ENCODE data around the gene ZNF32. TPM values are rescaled to one million over a fixed set of nuclear protein-coding genes. Genes with fewer than 3 reads are reported as not detected.

Gene ZNF32
- total RNA-seq, 1 experiment from 2014 or later: 17.8 TPM

DNA sequence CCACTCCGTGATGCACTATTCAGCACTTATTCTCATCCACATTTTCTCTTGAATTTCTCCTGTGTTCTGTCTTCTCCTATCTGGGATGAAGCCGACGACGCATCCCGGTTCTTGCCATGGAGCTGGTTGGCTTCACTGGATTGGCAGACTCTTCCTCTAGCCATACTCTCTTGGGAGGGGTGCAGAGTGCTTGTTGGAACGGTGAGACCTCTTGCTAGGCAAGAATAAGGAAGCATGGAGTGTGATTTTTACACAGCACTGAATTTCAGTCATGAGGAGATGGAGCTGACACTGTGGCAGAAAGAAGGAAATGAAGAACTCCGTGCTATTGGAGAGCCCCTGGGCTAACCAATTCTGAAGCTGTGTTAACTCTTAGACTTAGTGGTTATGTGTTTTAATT lies 28.2 kb upstream of the ZNF32 start:
- H3K9me3 Mint-ChIP-seq (ENCODE audit: low read depth, unreplicated experiment): peaks cover 3% of the 10 kb centered on the region
- CTCF ChIA-PET: no interaction called here
- peaks cover 33% of the 10 kb centered on the region for H3K27me3 Mint-ChIP-seq (ENCODE audit: unreplicated experiment)
- intact Hi-C loops (cut with micrococcal nuclease; ENCODE audit: unreplicated experiment): no loop called here
- no TSS peak for BruUV-seq (replicated peaks)
- no peak overlapping the region for H3K4me3 Mint-ChIP-seq (ENCODE audit: low read depth, unreplicated experiment)
- no peaks in the 10 kb centered on the region for H3K36me3 Mint-ChIP-seq (ENCODE audit: insufficient read depth, unreplicated experiment)
- no peak overlapping the region for H3K27ac Mint-ChIP-seq (ENCODE audit: unreplicated experiment)
- DNase-seq: no peak
- TF ChIP-seq CTCF (IDR thresholded peaks at IDR 0.05; ENCODE audit: unreplicated experiment): no peak
- H3K4me1 Mint-ChIP-seq (ENCODE audit: low read depth, unreplicated experiment): no peaks in the 10 kb centered on the region

GRCh38 chr10:43676331-43676730 lies 27.6 kb upstream of the ZNF32 start:
- no peak overlapping the region for H3K27ac Mint-ChIP-seq (ENCODE audit: unreplicated experiment)
- no peak for DNase-seq
- no TSS peak for BruUV-seq (replicated peaks)
- H3K4me1 Mint-ChIP-seq (ENCODE audit: low read depth, unreplicated experiment): no peaks in the 10 kb centered on the region
- no peak overlapping the region for H3K4me3 Mint-ChIP-seq (ENCODE audit: low read depth, unreplicated experiment)
- intact Hi-C loops (cut with micrococcal nuclease; ENCODE audit: unreplicated experiment): no loop called here
- no peak for TF ChIP-seq CTCF (IDR thresholded peaks at IDR 0.05; ENCODE audit: unreplicated experiment)
- CTCF ChIA-PET: no interaction called here
- H3K36me3 Mint-ChIP-seq (ENCODE audit: insufficient read depth, unreplicated experiment): no peaks in the 10 kb centered on the region
- peaks cover 3% of the 10 kb centered on the region for H3K9me3 Mint-ChIP-seq (ENCODE audit: low read depth, unreplicated experiment)
- H3K27me3 Mint-ChIP-seq (ENCODE audit: unreplicated experiment): peaks cover 33% of the 10 kb centered on the region

GRCh38 chr10:43674553-43675210 lies 26.0 kb upstream of the ZNF32 start:
- no peaks in the 10 kb centered on the region for H3K4me1 Mint-ChIP-seq (ENCODE audit: low read depth, unreplicated experiment)
- no peak overlapping the region for H3K4me3 Mint-ChIP-seq (ENCODE audit: low read depth, unreplicated experiment)
- H3K27me3 Mint-ChIP-seq (ENCODE audit: unreplicated experiment): peaks cover 43% of the 10 kb centered on the region
- H3K9me3 Mint-ChIP-seq (ENCODE audit: low read depth, unreplicated experiment): peaks cover 3% of the 10 kb centered on the region
- no peak for DNase-seq
- no peaks in the 10 kb centered on the region for H3K36me3 Mint-ChIP-seq (ENCODE audit: insufficient read depth, unreplicated experiment)
- BruUV-seq (replicated peaks): no TSS peak
- no peak for TF ChIP-seq CTCF (IDR thresholded peaks at IDR 0.05; ENCODE audit: unreplicated experiment)
- intact Hi-C loops (cut with micrococcal nuclease; ENCODE audit: unreplicated experiment): loop anchor here (5.0 kb wide), 1 partner anchor 638 kb away; no protein-coding TSS in a partner anchor
- CTCF ChIA-PET: no interaction called here
- H3K27ac Mint-ChIP-seq (ENCODE audit: unreplicated experiment): no peak overlapping the region

- CTCF ChIA-PET: no interaction called here
- no TSS peak for BruUV-seq (replicated peaks)
- DNase-seq: no peak
- Mint-ChIP-seq H3K27me3 (ENCODE audit: unreplicated experiment) (peaks cover 50% of the 10 kb centered on the region), H3K9me3 (ENCODE audit: low read depth, unreplicated experiment) (no peaks in the 10 kb centered on the region), H3K4me3 (ENCODE audit: low read depth, unreplicated experiment) (no peak overlapping the region), H3K27ac (ENCODE audit: unreplicated experiment) (no peak overlapping the region), H3K4me1 (ENCODE audit: low read depth, unreplicated experiment) (no peaks in the 10 kb centered on the region), H3K36me3 (ENCODE audit: insufficient read depth, unreplicated experiment) (no peaks in the 10 kb centered on the region)
- intact Hi-C loops (cut with micrococcal nuclease; ENCODE audit: unreplicated experiment): loop anchor here (5.0 kb wide), 1 partner anchor 639 kb away; no protein-coding TSS in a partner anchor
- TF ChIP-seq CTCF (IDR thresholded peaks at IDR 0.05; ENCODE audit: unreplicated experiment): no peak
These were observed 24.8 kb upstream of the ZNF32 start for GRCh38 chr10:43673471-43673870.

All from Calu3 (cell line).